ENCODE data around the gene APPL2.

The APPL2 gene

DNA sequence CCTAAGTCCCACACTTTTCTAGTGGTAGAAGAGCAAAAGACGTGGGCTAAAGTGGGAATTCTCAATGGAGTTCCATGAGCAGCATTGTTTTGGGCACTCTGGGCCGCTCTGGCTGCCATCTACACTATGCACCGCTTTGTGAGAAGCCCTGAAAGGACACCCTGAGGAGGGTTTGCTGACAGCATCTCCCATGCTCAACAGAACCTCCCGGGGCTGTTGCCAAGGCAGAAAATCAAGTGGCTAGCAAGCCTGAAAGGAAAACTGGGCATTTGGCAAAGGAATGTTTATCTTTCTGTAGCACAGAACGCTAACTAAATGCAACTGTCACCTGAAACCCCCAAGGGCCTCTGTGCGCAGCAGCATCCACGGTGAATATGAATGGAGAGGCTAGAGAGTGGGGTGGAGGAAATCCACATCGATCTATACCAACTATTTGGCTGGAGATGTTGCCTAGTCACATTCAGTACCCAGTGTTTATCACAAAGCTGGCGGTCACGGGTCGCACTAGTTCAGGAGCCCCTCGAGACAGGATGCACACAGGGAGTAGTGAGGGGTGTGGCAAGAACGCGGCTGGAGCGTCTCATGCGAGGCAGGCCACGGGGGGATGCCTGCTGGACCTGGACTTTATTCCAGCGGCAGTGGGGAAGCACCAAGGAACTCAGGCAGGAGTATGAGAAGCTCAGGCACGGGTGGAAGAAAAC is 14.2 kb downstream of the APPL2 start:
- no peak for FAIRE-seq

- FAIRE-seq = no peak
Measured at GRCh38 chr12:105220929-105221290, 15.1 kb downstream of the APPL2 start.

DNA sequence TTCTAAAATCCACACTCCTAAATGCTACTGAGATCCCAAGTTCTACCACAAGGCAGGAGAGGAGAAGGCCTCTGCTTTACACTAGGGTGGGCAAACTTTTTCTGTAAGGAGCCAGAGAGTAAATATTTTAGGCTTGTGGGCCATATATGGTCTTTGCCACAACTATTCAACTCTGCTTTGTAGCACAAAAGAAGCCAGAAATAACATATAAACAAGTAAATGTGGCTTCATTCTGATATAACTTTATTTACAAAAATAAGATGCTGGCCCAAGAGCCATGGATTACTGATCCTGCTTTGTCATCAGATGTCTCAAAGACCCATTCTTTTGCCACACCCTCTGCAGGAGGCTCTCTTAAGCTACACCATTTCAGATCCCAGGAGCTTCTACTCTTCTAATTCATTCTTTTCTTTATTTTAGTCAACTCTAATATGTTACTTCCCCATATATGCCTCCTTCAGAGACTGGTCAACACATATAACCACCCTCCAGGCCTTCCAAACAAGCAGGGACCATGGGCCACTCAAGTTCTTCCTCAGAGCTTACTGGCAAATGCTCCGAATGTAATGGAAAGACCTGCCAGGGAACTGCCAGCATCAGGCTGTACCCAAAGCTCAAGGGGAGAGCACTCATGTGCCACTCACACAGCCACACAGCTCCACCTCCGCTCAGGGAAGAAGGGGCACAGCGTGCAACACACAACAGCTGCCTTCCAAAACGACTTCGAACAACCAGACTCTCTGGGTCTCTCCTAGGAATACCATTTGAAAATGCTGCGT is 15.6 kb downstream of the APPL2 start:
- FAIRE-seq = no peak

GRCh38 chr12:105219261-105220028 is 16.5 kb downstream of the APPL2 start:
- FAIRE-seq = no peak

GRCh38 chr12:105218434-105218833 is 17.5 kb downstream of the APPL2 start:
- no peak for FAIRE-seq

- no peak for FAIRE-seq
Measured at GRCh38 chr12:105214670-105215375, 21.2 kb downstream of the APPL2 start.

DNA sequence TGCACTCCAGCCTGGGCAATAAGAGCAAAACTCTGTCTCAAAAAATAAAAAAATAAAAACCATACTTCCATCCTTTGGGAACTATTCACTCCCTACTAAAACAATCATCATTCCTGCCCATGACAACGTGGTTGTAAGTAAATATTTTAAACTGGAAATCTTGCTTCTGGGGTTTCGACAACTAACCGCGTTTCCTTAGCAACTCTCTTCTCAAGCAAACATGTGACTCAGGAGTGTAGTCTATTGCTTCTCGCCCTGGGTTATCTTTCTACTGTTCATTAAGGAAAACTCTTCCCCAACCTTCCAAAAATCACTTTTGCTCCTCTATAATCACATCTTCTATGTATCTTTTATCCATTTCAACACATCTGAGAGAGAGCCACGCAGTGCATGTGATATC is 21.8 kb downstream of the APPL2 start:
- FAIRE-seq = no peak

DNA sequence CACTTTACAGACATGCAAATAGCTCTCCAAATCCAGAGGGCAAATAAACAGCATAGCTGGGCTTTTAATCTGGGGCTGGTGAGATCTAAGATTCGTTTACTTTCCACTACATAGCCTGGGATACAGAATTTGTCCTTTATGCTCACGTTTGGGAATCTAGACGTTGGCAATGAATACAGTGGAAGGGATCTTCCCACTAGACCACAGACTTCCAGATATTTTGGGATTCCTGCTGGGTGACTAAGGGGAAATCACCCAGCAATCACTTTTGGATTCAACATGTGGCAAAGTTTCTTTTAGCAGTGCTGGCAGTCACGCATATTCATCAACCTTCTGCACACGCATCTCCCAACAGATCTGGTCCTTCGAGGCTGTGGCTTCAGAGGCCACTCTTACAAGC is 23.5 kb downstream of the APPL2 start:
- FAIRE-seq = no peak

GRCh38 chr12:105209091-105209490 is 26.9 kb downstream of the APPL2 start:
- FAIRE-seq = no peak

- FAIRE-seq = no peak
Measured at GRCh38 chr12:105206686-105207374, 29.1 kb downstream of the APPL2 start.

DNA sequence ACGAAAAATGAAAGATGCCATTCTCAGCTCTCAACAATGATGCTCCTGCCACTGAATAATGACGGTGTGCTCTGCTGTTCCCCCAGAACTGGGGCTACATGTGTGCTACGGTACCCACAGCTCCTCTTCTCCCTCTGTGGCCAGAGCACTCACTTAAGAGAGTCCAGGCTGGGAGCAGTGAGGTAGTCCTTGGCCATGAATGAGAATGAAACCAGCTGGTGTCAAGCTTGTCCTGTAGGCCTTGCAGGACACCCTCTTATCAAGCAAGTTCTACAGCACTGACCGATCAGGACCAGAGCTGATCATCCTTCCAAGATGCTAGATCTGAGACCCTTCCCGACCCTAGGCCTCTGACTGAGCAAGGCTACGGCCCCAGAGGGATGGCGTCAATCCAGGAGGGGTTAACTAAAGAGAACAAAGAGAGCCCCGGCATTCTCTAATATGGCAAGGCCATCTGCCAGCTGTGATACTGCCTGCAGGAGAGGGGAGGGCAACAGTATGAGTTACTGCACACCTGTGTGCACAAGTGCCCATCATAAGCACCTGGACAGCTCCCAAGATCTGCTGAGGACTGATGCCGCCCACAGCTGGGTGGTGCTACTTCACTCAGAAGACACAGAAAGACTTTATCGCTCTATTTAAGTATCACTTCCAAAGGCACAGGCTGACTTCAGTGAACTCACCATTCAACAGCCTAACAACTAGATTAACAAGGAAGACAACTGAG is 30.5 kb downstream of the APPL2 start:
- no peak for FAIRE-seq

DNA sequence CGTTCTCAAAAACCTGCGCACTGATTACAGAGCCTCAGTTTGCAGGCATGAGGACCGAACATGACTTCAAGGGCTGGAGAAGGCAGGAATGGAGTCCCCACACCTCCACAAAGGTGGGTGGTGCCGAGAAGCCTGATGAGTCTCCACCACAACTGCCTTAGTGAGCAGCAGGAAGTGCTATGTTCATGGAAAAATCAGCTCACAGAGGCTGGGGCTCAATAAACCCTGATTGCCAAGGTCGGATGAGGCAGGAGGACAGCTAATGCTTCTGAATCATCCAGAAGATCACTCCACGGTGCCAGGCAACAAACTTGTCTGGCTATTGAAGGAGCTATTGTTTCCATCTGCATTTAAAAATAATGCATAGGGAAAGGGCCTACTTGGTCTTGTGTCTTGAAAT is 31.1 kb downstream of the APPL2 start:
- FAIRE-seq = no peak

- FAIRE-seq = no peak
Measured at GRCh38 chr12:105204127-105204526, 31.8 kb downstream of the APPL2 start.

GRCh38 chr12:105202202-105202601 is 33.8 kb downstream of the APPL2 start:
- no peak for FAIRE-seq

- FAIRE-seq = no peak
Measured at GRCh38 chr12:105201299-105201698, 34.7 kb downstream of the APPL2 start.

DNA sequence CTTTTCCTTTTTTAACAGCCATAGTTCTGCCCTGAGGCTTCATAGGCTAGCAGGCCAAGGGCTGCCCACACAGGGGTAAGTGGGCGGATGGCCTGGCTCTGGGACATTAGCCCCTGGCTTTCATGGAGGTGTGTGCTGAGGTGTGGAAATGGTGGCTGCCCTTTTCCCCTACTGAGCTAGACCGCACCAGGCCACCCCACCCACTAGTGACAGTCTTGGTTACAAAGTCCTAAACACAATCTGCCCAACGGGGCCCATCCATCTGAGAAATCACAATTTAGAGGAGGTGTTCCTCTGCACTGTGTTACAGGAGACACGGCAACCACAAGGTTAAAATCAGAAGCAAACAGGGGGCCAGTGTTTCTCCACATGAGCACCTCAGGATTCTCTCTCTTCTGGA is 35.6 kb downstream of the APPL2 start:
- FAIRE-seq = no peak

DNA sequence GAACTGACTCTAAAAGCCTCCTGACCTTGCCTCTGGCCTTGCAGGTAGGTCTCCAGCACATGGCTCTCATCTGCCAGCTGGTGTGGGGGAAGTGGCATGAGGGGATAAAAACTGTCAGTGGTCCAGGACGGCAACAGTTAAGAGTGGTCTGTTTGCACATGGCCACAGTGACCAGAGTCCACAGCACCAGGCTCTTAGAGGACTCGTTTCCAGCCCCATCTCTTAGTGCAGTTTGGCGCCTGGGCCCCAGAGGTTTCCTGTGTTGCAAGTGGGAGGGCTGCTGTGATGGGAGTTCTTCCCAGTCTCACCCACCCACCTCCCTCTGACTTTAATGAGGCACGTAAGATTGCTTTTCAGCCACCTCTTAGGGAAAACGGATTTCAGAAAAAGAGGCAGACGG is 37.0 kb downstream of the APPL2 start:
- no peak for FAIRE-seq

GRCh38 chr12:105196090-105196489 is 39.9 kb downstream of the APPL2 start:
- no peak for FAIRE-seq

GRCh38 chr12:105194947-105195346 is 41.0 kb downstream of the APPL2 start:
- FAIRE-seq = no peak

DNA sequence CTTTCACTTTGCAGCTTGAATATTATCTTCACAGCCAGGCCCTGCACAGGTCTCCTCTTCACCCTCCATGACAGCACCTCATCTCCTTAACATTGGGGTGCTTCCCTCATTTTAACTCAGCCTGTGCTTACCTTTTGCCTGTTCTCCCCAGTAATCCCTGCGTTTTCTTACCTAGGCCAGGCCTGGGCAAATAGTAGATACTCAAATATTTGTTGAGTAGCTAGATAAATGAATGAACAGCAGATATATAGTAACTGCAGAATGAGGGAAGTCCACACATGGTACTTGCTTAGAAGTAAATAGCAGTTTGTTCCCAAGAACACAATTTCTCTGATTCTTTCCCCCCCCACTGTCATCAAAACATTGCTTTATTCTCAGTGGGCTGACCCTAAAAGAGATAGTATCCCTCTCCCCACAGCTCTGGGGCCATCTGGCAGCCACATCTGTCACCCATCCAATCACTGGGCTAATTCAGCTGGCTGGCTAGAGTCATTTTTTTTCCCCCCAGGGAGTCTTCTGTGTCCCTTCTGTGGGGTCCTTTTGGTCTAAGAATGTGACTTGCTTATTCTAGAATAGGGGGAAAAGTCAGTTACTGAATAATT is 43.2 kb downstream of the APPL2 start:
- FAIRE-seq = no peak

DNA sequence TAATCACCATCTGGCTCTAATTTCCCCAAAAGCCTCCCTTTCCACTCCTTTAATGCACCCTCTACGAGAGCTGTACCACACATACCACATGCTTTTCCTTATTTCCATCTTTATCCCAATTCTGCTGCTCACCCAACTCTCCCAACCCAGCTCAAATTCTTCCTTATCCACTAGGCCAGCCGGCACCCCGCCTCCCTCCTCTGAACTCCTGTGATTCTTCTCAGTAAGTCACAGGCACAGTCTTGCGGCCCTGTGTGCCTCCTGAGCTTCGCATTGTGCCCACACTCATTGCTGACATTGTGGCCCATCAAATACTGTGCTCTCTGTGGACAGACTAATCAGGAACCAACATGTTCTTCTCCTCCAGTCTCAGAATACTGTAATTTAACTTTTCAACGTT is 45.4 kb downstream of the APPL2 start:
- FAIRE-seq = no peak

Measured in endometrium (tissue), 2 donors.